Activated CD8-positive, alpha-beta T cell treated with anti-CD3 and anti-CD28 coated beads for 36 hours (primary cell): ENCODE measurements around the gene FYTTD1. TPM values are rescaled to one million over a fixed set of nuclear protein-coding genes. Genes with fewer than 3 reads are reported as not detected.
A peak's percentile ranks its signal among the peaks of the same experiment; 100 is the strongest.
"Not testable (repeated sequence)": the region's sequence is repeated elsewhere in the genome, so short reads cannot be mapped to it uniquely, and the experiment has no call there.

ENCODE experiments used
- ATAC-seq: fragments of 200-7000 bp; cut with Tn5 transposase; one replicate; pipeline ENCODE4 v1.10.0; 2021; ENCODE audit warnings: mild to moderate bottlenecking, moderate library complexity
- CTCF ChIA-PET: fragments of 350-600 bp; sonication (Branson Sonifier 250); formaldehyde crosslinking; loops from one replicate; lab custom pipeline; 2021; ENCODE audit warnings: antibody characterized with exemption; lab: Charles Lee
- POLR2A ChIA-PET: fragments of 350-600 bp; sonication (Branson Sonifier 250); formaldehyde crosslinking; loops from one replicate; lab custom pipeline; 2021; ENCODE audit warnings: antibody characterized with exemption; lab: Charles Lee
- DNase-seq: peaks from one replicate; pipeline ENCODE4 v3.0.0-alpha.2; 2020
- H3K27ac Mint-ChIP-seq: one replicate; pipeline ENCODE4 v1.8.0; 2021; ENCODE audit warnings: mild to moderate bottlenecking, mixed read lengths
- H3K27me3 Mint-ChIP-seq: one replicate; pipeline ENCODE4 v1.8.0; 2021; ENCODE audit warnings: mixed read lengths
- H3K36me3 Mint-ChIP-seq: one replicate; pipeline ENCODE4 v1.8.0; 2021; ENCODE audit warnings: low read depth, mixed read lengths
- H3K4me1 Mint-ChIP-seq: one replicate; pipeline ENCODE4 v1.8.0; 2021; ENCODE audit warnings: low read depth, mixed read lengths
- H3K4me3 Mint-ChIP-seq: one replicate; pipeline ENCODE4 v1.8.0; 2021; ENCODE audit warnings: mild to moderate bottlenecking, moderate library complexity, mixed read lengths
- H3K9me3 Mint-ChIP-seq: one replicate; pipeline ENCODE4 v1.8.0; 2021; ENCODE audit warnings: mixed read lengths
- CTCF ChIP-seq: fragments of 200-600 bp; IDR thresholded peaks from one replicate; pipeline ENCODE4 v1.8.0; 2022; ENCODE audit warnings: antibody characterized with exemption, mild to moderate bottlenecking
- intact Hi-C: fragments of 100-400 bp; cut with micrococcal nuclease; formaldehyde crosslinking; loops from one replicate; pipeline ENCODE4 v1.10.0; 2022
- total RNA-seq, 2 experiments: library from RNA; stranded (reverse); gene quantifications; one replicate each; pipeline ENCODE4 v1.2.3, GENCODE V29; 2021

The FYTTD1 gene
- total RNA-seq, 2 experiments from 2014 or later, result 25.4 to 27.0 TPM

GRCh38 chr3:197718891-197719290, 30.8 kb upstream of the FYTTD1 start:
- intact Hi-C loops, result no loop called here
- no peak overlapping the region for H3K4me3 Mint-ChIP-seq
- CTCF ChIA-PET, result no interaction called here
- no peak for TF ChIP-seq CTCF
- ATAC-seq (no peak), DNase-seq (no peak)
- no peaks in the 10 kb centered on the region for H3K27me3 Mint-ChIP-seq
- peaks cover 32% of the 10 kb centered on the region for H3K36me3 Mint-ChIP-seq
- peaks cover 6% of the 10 kb centered on the region for H3K9me3 Mint-ChIP-seq
- POLR2A ChIA-PET, result no interaction called here
- H3K4me1 Mint-ChIP-seq, result peaks cover 8% of the 10 kb centered on the region
- peak overlapping the region; percentile 66 for H3K27ac Mint-ChIP-seq

GRCh38 chr3:197720694-197721093, 29.0 kb upstream of the FYTTD1 start:
- TF ChIP-seq CTCF, result no peak
- Mint-ChIP-seq H3K27ac (no peak overlapping the region), H3K36me3 (peaks cover 23% of the 10 kb centered on the region), H3K9me3 (peaks cover 6% of the 10 kb centered on the region), H3K4me1 (peaks cover 4% of the 10 kb centered on the region), H3K27me3 (no peaks in the 10 kb centered on the region), H3K4me3 (no peak overlapping the region)
- DNase-seq, result no peak
- ATAC-seq, result no peak
- intact Hi-C loops, result no loop called here
- ChIA-PET CTCF (interaction anchor here (1.0 kb wide), 1 partner anchor 33 kb away, joined by 3 read pairs; no protein-coding TSS in a partner anchor), POLR2A (interaction anchor here (1.0 to 2.0 kb wide), 2 partner anchors 9 to 71 kb away, joined by 3 to 5 read pairs; partner anchors contain the start of gene LRCH3)

- no peak for TF ChIP-seq CTCF
- DNase-seq (no peak), ATAC-seq (no peak)
- peaks cover 5% of the 10 kb centered on the region for H3K4me1 Mint-ChIP-seq
- no peaks in the 10 kb centered on the region for H3K27me3 Mint-ChIP-seq
- no peak overlapping the region for H3K27ac Mint-ChIP-seq
- H3K4me3 Mint-ChIP-seq, result no peak overlapping the region
- H3K9me3 Mint-ChIP-seq, result peaks cover 6% of the 10 kb centered on the region
- intact Hi-C loops, result no loop called here
- POLR2A ChIA-PET, result interaction anchor here (1.0 kb wide), 1 partner anchor 25 kb away, joined by 3 read pairs; no protein-coding TSS in a partner anchor
- H3K36me3 Mint-ChIP-seq, result peaks cover 12% of the 10 kb centered on the region
- CTCF ChIA-PET, result no interaction called here
Measured at GRCh38 chr3:197722734-197723133, 26.9 kb upstream of the FYTTD1 start.

- H3K27ac Mint-ChIP-seq, POLR2A ChIA-PET, DNase-seq: not testable (repeated sequence)
Measured at GRCh38 chr3:197727878-197728277, 21.8 kb upstream of the FYTTD1 start.

GRCh38 chr3:197728487-197728886, 21.2 kb upstream of the FYTTD1 start:
- ATAC-seq, result no peak
- Mint-ChIP-seq H3K9me3 (peaks cover 2% of the 10 kb centered on the region), H3K36me3 (peaks cover 9% of the 10 kb centered on the region), H3K27ac (no peak overlapping the region), H3K4me3 (no peak overlapping the region), H3K4me1 (peaks cover 26% of the 10 kb centered on the region), H3K27me3 (no peaks in the 10 kb centered on the region)
- ChIA-PET CTCF (no interaction called here), POLR2A (no interaction called here)
- no peak for TF ChIP-seq CTCF
- intact Hi-C loops, result no loop called here
- DNase-seq, result no peak

More at GRCh38 chr3:197727878-197728277, 21.8 kb upstream of the FYTTD1 start:
- ATAC-seq, H3K4me3 Mint-ChIP-seq, H3K27me3 Mint-ChIP-seq, CTCF ChIA-PET, intact Hi-C loops, H3K36me3 Mint-ChIP-seq, H3K9me3 Mint-ChIP-seq: not testable (repeated sequence)
- H3K4me1 Mint-ChIP-seq, result peaks cover 23% of the 10 kb centered on the region
